Liver (tissue), 3 donors: ENCODE measurements around the gene DVL1.

Experiments used
- ATF3 ChIP-seq: IDR thresholded peaks from 2 replicates; pipeline ENCODE4 v1.6.1; 2016; ENCODE audit warnings: antibody characterized with exemption
- CTCF ChIP-seq: fragments of 150-350 bp; IDR thresholded peaks from 2 replicates; pipeline ENCODE4 v1.5.1; 2017; ENCODE audit warnings: improper control_type of control experiment, low read depth, low read length; ENCODE audit not compliant: missing input control
- EGR1 ChIP-seq, 2 donors: IDR thresholded peaks; 2 replicates each; pipeline ENCODE4 v1.6.1; 2016 to 2018; ENCODE audit warnings: antibody characterized with exemption in 2 of 2, low read depth in 2 of 2
- FOXA1 ChIP-seq: IDR thresholded peaks from 2 replicates; pipeline ENCODE4 v1.6.1; 2016; ENCODE audit warnings: antibody characterized with exemption
- HNF4A ChIP-seq, 2 donors: conservative IDR thresholded peaks; 2 replicates each; pipeline ENCODE4 v1.6.1; 2016; ENCODE audit warnings: antibody characterized with exemption in 2 of 2, mild to moderate bottlenecking in 2 of 2
- JUND ChIP-seq, 2 donors: IDR thresholded peaks; 2 replicates each; pipeline ENCODE4 v1.6.1; 2016; ENCODE audit warnings: antibody characterized with exemption in 2 of 2
- MAX ChIP-seq: IDR thresholded peaks from 2 replicates; pipeline ENCODE4 v1.6.1; 2016; ENCODE audit warnings: antibody characterized with exemption
- NR2F2 ChIP-seq: IDR thresholded peaks from 2 replicates; pipeline ENCODE4 v1.6.1; 2016; ENCODE audit warnings: antibody characterized with exemption
- RAD21 ChIP-seq, 2 donors: IDR thresholded peaks; 2 replicates each; pipeline ENCODE4 v1.6.1; 2016; ENCODE audit warnings: antibody characterized with exemption in 2 of 2, mild to moderate bottlenecking in 2 of 2
- REST ChIP-seq: IDR thresholded peaks from 2 replicates; pipeline ENCODE4 v1.6.1; 2016; ENCODE audit warnings: antibody characterized with exemption, mild to moderate bottlenecking
- SP1 ChIP-seq: IDR thresholded peaks from 2 replicates; pipeline ENCODE4 v1.6.1; 2018; ENCODE audit warnings: antibody characterized with exemption, mild to moderate bottlenecking
- TAF1 ChIP-seq: conservative IDR thresholded peaks from 2 replicates; pipeline ENCODE4 v1.6.1; 2016; ENCODE audit warnings: antibody characterized with exemption, mild to moderate bottlenecking
- YY1 ChIP-seq: IDR thresholded peaks from 2 replicates; pipeline ENCODE4 v1.6.1; 2016; ENCODE audit warnings: antibody characterized with exemption, mild to moderate bottlenecking
- ZBTB33 ChIP-seq: IDR thresholded peaks from 2 replicates; pipeline ENCODE4 v1.6.1; 2016; ENCODE audit warnings: antibody characterized with exemption
- donor health status: healthy.
- donor health status: healthy.

- TF ChIP-seq CTCF (no peak), SP1 (no peak), YY1 (no peak), RAD21 (IDR thresholded peaks at IDR 0.05) (no peak), EGR1 (IDR thresholded peaks at IDR 0.05; ENCODE audit: low read depth in 2 of 2) (no peak), MAX (no peak), HNF4A (conservative IDR thresholded peaks at IDR 0.05) (no peak), ATF3 (no peak), REST (no peak), JUND (IDR thresholded peaks at IDR 0.05) (no peak), FOXA1 (no peak), TAF1 (no peak), ZBTB33 (no peak), NR2F2 (no peak)
Measured at GRCh38 chr1:1352786-1353388, 3.7 kb upstream of the DVL1 start.
